NT2/D1 (cell line): ENCODE results near the gene ZNF320.
A peak's percentile ranks its signal among the peaks of the same experiment; 100 is the strongest.
"Not testable (repeated sequence)": the region's sequence is repeated elsewhere in the genome, so short reads cannot be mapped to it uniquely, and the experiment has no call there.

Experiments
- DNase-seq: peaks from one replicate; pipeline ENCODE4 v3.0.0-alpha.2; 2011; ENCODE audit warnings: low read depth, low spot score
- H3K27me3 ChIP-seq: 2 replicates; pipeline ENCODE4 v1.6.0; 2011; ENCODE audit warnings: mild to moderate bottlenecking; ENCODE audit not compliant: insufficient read length, insufficient read depth
- H3K36me3 ChIP-seq: 2 replicates; pipeline ENCODE4 v1.6.1; 2011; ENCODE audit warnings: mild to moderate bottlenecking, low read length, mixed read lengths; ENCODE audit not compliant: insufficient read depth, insufficient read length
- H3K4me1 ChIP-seq: 2 replicates; pipeline ENCODE4 v1.5.1; 2011; ENCODE audit not compliant: insufficient read depth, insufficient read length
- H3K4me3 ChIP-seq: 2 replicates; pipeline ENCODE4 v1.5.1; 2011; ENCODE audit warnings: low read depth; ENCODE audit not compliant: insufficient read length
- H3K9ac ChIP-seq: 2 replicates; pipeline ENCODE4 v1.6.0; 2011; ENCODE audit warnings: low read depth; ENCODE audit not compliant: insufficient read length
- H3K9me3 ChIP-seq: 2 replicates; pipeline ENCODE4 v1.5.1; 2011; ENCODE audit warnings: mild to moderate bottlenecking, low read length; ENCODE audit not compliant: insufficient read depth
- SUZ12 ChIP-seq: IDR thresholded peaks from 2 replicates; pipeline ENCODE4 v1.6.1; 2011; ENCODE audit not compliant: insufficient read length, insufficient read depth; ENCODE audit errors: extremely low read depth
- YY1 ChIP-seq: IDR thresholded peaks from 2 replicates; pipeline ENCODE4 v1.6.1; 2011; ENCODE audit not compliant: insufficient read length, insufficient read depth
- ZNF274 ChIP-seq: IDR thresholded peaks from 2 replicates; pipeline ENCODE4 v1.6.1; 2011; ENCODE audit warnings: mild to moderate bottlenecking, low read depth, low read length

The ZNF320 gene

GRCh38 chr19:52935434-52935833, 38.0 kb upstream of the ZNF320 start:
- no peaks in the 10 kb centered on the region for H3K27me3 ChIP-seq
- no peak for DNase-seq
- TF ChIP-seq ZNF274: no peak
- TF ChIP-seq SUZ12: no peak
- TF ChIP-seq YY1: no peak
- H3K9me3 ChIP-seq: no peaks in the 10 kb centered on the region
- peaks cover 18% of the 10 kb centered on the region for H3K36me3 ChIP-seq
- no peak overlapping the region for H3K9ac ChIP-seq
- H3K4me3 ChIP-seq: no peak overlapping the region
- H3K4me1 ChIP-seq: no peaks in the 10 kb centered on the region

GRCh38 chr19:52924641-52925040, 27.2 kb upstream of the ZNF320 start:
- H3K4me1 ChIP-seq, H3K27me3 ChIP-seq, DNase-seq, H3K9ac ChIP-seq, H3K9me3 ChIP-seq, H3K4me3 ChIP-seq: not testable (repeated sequence)
- peaks cover 18% of the 10 kb centered on the region for H3K36me3 ChIP-seq

- Histone ChIP-seq H3K4me1 (no peaks in the 10 kb centered on the region), H3K9ac (peak overlapping the region; percentile 39), H3K4me3 (no peak overlapping the region), H3K36me3 (peaks cover 15% of the 10 kb centered on the region), H3K9me3 (no peaks in the 10 kb centered on the region), H3K27me3 (no peaks in the 10 kb centered on the region)
- no peak for TF ChIP-seq ZNF274
- no peak for DNase-seq
Measured at GRCh38 chr19:52923778-52924593, 26.6 kb upstream of the ZNF320 start.

GRCh38 chr19:52922841-52923777, 25.7 kb upstream of the ZNF320 start, which contains the start of gene ZNF888:
Gene ZNF888 (minus strand): TSS chr19:52923428. CDS start chr19:52917873, 5,555 bp downstream.
- Histone ChIP-seq H3K4me3 (peak within 1 kb of the TSS; percentile 65), H3K36me3 (peaks cover 12% of the 10 kb centered on the region), H3K9me3 (no peaks in the 10 kb centered on the region), H3K9ac (peak within 1 kb of the TSS; percentile 79), H3K4me1 (no peaks in the 10 kb centered on the region), H3K27me3 (no peaks in the 10 kb centered on the region)
- TF ChIP-seq ZNF274: no peak
- TF ChIP-seq SUZ12: no peak
- TF ChIP-seq YY1: no peak
- DNase-seq: no peak

DNA sequence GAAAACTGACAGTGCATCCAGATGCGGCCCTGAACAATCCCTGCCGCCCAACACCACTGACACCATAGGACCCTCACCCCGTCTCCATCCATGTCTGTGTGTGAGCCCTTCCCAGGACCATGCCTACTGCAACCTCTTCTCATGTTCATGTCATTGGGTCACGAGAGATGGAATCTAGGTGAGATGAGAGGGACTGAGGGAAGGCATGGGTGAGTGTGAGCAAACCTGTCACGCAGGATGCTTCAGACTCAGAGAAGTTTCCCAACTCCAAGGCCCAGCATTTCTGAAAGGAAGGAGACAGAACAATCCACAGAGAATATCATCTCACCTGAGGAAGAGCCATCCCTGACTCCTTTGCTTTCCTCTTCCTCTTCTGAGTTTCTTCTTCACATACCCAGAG, 20.1 kb upstream of the ZNF320 start:
- H3K36me3 ChIP-seq: peaks cover 41% of the 10 kb centered on the region
- no peak overlapping the region for H3K4me3 ChIP-seq
- DNase-seq: no peak
- H3K27me3 ChIP-seq: no peaks in the 10 kb centered on the region
- TF ChIP-seq SUZ12 (no peak), YY1 (no peak), ZNF274 (no peak)
- no peaks in the 10 kb centered on the region for H3K9me3 ChIP-seq
- H3K4me1 ChIP-seq: no peaks in the 10 kb centered on the region
- no peak overlapping the region for H3K9ac ChIP-seq

DNA sequence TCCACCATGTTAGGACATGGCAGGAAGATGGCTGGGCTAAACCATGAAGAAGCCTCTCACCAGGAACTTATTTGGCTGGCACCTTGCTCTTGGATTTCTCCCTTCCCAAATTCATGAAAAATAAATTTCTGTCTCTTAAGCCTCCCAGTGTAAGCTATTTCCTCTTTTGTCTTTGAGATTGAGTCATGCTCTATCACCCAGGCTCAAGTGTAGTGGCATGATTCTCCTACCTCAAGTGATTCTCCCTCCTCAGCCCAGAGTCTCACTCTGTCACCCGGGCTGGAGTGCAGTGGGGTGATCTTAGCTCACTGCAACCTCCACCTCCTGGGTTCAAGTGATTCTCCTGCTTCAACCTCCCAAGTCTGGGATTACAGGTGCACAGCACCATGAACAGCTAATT, 13.2 kb upstream of the ZNF320 start:
- no peak overlapping the region for H3K4me3 ChIP-seq
- no peak overlapping the region for H3K9ac ChIP-seq
- DNase-seq: no peak
- TF ChIP-seq ZNF274 (no peak), YY1 (no peak), SUZ12 (no peak)
- H3K36me3 ChIP-seq: peaks cover 30% of the 10 kb centered on the region
- H3K27me3 ChIP-seq: no peaks in the 10 kb centered on the region
- H3K9me3 ChIP-seq: no peaks in the 10 kb centered on the region
- no peaks in the 10 kb centered on the region for H3K4me1 ChIP-seq

GRCh38 chr19:52904052-52904780, 6.8 kb upstream of the ZNF320 start:
- not testable (repeated sequence) for H3K27me3 ChIP-seq, DNase-seq, H3K4me3 ChIP-seq, H3K9ac ChIP-seq, H3K36me3 ChIP-seq, H3K9me3 ChIP-seq, H3K4me1 ChIP-seq
